ENCODE measurements around the gene CENPF.

CENPF gene

GRCh38 chr1:214621236-214621635, 18.2 kb downstream of the CENPF start:
- no peak for DNase-seq

DNA sequence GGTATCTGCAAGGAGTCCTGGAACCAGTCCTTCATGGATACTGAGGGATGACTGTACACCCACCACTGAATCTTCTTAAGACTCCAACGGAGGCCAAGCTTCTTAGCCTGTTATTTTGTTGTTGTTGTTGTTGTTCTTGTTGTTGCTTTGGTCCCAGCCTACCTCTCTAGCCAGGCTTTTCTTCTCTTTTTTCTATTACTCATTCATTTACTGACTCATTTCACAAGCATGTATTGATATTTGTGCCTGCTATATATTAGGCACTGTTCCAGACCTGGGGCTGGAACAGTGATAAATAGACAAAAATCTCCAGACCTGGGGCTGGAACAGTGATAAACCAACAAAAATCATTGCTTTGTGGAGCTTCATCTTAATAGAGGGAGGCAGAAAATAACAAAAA, 20.4 kb downstream of the CENPF start:
- no peak for DNase-seq

DNA sequence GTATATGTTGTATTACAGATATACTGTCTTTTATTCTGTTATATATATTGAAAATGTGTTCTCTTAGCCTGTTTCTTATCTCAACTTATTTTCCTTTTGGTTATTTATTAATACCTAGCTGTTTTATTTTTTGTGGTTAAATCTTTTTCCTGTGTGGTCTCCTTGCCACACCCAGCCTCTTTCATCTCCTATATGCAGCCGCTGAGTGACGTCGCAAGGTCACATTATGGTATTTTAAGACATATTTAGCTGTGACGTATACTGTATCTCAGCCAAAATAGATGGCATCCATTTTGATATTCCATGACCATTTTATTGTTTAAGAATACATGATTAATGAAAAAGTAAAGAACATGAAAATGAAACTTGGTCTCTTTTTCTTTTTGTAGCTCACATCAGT, 29.1 kb downstream of the CENPF start:
- no peak for DNase-seq

GRCh38 chr1:214633686-214634085, 30.7 kb downstream of the CENPF start:
- no peak for DNase-seq

DNA sequence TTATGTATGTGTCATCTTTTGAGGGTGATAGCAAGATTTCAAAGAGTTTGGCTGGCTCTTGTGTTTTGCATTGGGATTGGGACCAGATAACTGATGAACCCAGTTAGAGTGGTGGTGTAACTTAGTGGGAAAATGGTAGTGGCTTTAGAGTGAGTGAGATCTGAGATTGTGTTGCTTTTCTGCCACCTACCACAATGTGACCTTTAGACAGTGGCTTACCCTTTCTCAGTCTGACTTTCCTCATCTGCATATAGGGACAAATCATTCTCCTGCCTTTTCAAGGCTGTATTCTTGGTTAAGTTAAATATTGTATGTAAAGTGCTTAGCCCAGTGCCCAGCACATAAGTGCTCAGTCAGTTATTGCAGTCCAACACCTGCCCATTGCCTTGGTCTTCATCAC, 31.3 kb downstream of the CENPF start:
- no peak for DNase-seq

DNA sequence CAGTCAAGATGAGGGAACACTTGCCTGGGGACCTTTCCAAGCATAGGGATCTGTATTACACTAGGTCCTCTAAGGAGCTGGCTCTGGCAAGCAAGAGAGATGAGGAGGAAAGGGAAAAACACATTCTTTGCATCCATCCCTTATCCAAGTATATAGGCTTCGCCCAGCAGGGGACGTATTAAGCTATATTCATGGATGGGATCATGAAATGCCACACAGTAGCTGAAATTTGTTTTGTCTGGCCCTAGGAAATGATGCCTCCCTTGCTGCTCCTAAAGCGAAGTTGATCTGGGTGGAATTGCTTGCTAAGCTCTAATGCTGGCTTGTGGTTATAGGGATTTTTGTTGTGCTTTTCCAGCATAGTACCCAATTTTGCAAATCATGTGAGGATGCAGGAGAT, 32.1 kb downstream of the CENPF start:
- no peak for DNase-seq

DNA sequence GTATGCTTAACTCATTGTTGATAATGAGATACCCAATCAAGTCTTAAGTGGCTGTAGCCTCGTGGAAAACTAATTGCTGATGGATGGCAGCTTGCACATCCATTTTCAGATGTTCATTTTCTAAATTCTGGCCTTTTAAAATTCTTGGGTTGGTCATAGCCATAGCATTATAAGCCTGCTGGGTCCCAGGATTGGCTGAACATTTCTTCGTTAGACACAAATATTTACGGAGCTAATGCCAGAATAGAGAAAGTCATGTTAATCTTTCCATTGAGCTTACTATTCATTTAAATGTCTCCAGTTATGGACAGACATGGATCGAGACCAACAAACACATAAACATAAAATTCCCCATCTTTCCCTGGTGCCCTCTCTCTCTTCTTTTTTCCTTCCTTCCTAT, 32.5 kb downstream of the CENPF start:
- DNase-seq: no peak

GRCh38 chr1:214636436-214636835, 33.4 kb downstream of the CENPF start:
- no peak for DNase-seq

GRCh38 chr1:214637125-214637524, 34.1 kb downstream of the CENPF start:
- no peak for DNase-seq

GRCh38 chr1:214637722-214638458, 34.9 kb downstream of the CENPF start:
- DNase-seq: peak; percentile 58

GRCh38 chr1:214638459-214638807, 35.4 kb downstream of the CENPF start:
- DNase-seq: no peak

GRCh38 chr1:214638997-214639396, 36.0 kb downstream of the CENPF start:
- peak; percentile 71 for DNase-seq

DNA sequence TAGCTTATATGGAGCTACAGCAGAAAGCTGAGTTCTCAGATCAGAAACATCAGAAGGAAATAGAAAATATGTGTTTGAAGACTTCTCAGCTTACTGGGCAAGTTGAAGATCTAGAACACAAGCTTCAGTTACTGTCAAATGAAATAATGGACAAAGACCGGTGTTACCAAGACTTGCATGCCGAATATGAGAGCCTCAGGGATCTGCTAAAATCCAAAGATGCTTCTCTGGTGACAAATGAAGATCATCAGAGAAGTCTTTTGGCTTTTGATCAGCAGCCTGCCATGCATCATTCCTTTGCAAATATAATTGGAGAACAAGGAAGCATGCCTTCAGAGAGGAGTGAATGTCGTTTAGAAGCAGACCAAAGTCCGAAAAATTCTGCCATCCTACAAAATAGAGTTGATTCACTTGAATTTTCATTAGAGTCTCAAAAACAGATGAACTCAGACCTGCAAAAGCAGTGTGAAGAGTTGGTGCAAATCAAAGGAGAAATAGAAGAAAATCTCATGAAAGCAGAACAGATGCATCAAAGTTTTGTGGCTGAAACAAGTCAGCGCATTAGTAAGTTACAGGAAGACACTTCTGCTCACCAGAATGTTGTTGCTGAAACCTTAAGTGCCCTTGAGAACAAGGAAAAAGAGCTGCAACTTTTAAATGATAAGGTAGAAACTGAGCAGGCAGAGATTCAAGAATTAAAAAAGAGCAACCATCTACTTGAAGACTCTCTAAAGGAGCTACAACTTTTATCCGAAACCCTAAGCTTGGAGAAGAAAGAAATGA, 37.6 kb downstream of the CENPF start:
- peak; percentile 36 for DNase-seq

- no peak for DNase-seq
Observed at GRCh38 chr1:214641214-214641895, 38.4 kb downstream of the CENPF start.

DNA sequence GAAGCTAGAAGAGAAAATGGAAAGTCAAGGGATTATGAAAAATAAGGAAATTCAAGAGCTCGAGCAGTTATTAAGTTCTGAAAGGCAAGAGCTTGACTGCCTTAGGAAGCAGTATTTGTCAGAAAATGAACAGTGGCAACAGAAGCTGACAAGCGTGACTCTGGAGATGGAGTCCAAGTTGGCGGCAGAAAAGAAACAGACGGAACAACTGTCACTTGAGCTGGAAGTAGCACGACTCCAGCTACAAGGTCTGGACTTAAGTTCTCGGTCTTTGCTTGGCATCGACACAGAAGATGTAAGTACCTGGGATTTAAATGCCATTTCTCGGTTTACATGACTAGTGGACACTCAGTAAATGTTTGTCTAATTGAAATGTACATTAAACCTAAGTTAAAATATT, 40.0 kb downstream of the CENPF start:
- DNase-seq: no peak

DNA sequence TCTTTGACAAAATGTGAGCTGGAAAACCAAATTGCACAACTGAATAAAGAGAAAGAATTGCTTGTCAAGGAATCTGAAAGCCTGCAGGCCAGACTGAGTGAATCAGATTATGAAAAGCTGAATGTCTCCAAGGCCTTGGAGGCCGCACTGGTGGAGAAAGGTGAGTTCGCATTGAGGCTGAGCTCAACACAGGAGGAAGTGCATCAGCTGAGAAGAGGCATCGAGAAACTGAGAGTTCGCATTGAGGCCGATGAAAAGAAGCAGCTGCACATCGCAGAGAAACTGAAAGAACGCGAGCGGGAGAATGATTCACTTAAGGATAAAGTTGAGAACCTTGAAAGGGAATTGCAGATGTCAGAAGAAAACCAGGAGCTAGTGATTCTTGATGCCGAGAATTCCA, 42.7 kb downstream of the CENPF start:
- no peak for DNase-seq

- no peak for DNase-seq
Observed at GRCh38 chr1:214648801-214649200, 45.8 kb downstream of the CENPF start.

- no peak for DNase-seq
Observed at GRCh38 chr1:214649607-214650006, 46.6 kb downstream of the CENPF start.

- no peak for DNase-seq
Observed at GRCh38 chr1:214650664-214651063, 47.7 kb downstream of the CENPF start.

DNA sequence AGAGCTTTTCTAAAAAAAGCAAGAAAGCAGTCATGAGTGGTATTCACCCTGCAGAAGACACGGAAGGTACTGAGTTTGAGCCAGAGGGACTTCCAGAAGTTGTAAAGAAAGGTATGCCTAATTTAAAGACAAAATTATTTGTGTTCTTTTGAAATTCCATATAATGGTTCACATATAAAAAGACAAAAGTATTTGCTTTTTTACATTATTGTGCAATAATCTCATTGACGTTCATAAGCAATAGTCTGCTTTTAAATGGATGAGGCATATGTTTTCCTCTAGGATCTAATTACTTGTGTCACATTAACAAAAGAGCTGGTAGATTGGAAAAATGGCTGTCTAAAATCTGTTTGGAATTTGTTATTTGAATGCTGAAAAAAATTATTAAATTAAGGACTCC, 54.3 kb downstream of the CENPF start:
- no peak for DNase-seq

DNA sequence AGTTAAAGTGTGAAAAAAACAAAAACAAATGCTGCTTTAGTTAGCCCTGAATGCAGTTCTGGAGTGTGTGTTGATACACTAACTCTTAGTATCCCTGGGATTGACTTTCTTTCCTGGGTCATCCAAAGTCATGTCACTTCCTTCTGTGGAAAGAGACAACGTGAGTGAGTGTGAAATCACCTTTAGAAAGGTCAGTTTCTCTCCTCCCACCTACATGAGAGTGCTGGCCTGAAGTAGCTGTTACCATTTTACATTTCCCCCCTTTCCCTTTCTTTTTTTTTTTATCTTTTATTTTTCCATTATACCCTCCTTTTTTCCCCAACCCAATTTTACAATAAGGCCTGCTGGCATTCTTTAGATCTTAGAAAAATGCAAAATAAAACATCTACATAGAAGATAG, 55.2 kb downstream of the CENPF start:
- DNase-seq: no peak

DNA sequence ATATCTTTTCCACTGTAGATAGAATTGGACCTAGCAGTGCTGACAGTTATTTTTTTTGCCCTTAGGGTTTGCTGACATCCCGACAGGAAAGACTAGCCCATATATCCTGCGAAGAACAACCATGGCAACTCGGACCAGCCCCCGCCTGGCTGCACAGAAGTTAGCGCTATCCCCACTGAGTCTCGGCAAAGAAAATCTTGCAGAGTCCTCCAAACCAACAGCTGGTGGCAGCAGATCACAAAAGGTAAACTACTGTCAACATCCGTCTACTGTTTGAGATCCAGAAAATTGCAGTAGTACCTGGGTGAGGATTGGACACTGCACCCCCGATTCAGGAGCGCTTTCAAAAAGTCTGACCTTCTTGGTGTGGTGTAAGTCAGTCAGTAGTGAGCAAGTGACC, 55.8 kb downstream of the CENPF start:
- peak; percentile 56 for DNase-seq

DNA sequence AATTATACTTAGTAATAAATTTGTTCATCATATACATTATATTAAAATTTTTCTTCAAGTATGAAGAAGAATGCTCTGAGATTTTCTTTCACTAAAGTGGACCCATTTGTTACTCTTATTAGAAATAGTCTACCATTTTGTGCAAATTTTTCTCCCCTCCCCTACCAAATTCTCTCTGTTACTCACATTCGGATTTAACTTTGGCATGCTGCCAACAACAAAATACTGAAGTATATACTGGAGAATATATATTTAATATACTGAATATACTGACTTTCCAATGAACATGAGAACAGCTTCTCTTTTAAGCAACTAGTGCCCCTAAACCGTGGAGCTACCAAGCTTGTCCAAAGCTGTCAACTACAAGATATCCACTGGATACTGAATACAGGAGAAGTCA, 57.2 kb downstream of the CENPF start:
- DNase-seq: no peak

GRCh38 chr1:214660900-214661299, 57.9 kb downstream of the CENPF start:
- peak; percentile 86 for DNase-seq
